ENCODE measurements around the gene TTC34.

DNA sequence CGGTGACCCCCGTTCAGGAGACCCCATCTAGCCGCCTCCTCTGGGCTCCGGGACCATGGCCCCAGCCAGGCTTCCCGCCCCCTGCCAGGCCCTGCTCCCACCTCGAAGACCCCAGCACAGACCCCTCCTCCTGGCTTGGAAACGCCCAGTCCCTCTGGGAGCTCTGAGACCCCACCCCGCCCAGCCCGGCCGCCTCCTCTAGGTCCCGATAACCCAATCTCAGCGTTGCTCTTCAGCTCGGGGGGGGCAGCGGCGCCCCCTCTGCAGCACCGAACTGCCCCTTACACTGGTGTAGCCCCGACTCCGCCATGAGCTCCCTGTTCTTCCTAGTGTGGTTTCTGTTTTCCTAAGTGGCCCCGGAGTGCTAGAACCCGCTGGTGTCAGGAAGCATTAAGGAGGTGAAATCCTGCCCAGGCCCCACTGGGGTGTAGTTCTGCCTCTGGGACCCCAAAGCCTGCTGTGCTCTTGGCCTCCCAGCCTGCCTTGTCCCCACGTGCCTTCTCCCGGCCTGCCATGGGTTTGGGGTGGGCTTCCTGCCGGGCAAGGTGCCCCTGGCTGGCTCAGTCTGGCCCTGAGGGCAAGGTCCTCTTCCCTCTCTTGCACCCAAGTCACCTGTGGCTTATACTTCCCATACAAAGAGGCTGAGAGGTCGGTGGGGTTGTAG, 157.9 kb downstream of the TTC34 start:
- TF ChIP-seq, protein P1, sequence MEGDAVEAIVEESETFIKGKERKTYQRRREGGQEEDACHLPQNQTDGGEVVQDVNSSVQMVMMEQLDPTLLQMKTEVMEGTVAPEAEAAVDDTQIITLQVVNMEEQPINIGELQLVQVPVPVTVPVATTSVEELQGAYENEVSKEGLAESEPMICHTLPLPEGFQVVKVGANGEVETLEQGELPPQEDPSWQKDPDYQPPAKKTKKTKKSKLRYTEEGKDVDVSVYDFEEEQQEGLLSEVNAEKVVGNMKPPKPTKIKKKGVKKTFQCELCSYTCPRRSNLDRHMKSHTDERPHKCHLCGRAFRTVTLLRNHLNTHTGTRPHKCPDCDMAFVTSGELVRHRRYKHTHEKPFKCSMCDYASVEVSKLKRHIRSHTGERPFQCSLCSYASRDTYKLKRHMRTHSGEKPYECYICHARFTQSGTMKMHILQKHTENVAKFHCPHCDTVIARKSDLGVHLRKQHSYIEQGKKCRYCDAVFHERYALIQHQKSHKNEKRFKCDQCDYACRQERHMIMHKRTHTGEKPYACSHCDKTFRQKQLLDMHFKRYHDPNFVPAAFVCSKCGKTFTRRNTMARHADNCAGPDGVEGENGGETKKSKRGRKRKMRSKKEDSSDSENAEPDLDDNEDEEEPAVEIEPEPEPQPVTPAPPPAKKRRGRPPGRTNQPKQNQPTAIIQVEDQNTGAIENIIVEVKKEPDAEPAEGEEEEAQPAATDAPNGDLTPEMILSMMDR (conservative IDR thresholded peaks at IDR 0.05; ENCODE audit: low read length) = no peak
- no peak for TF ChIP-seq EZH2phosphoT487 (IDR thresholded peaks at IDR 0.05; ENCODE audit: borderline replicate concordance)

All from Loucy (cell line).